LNCaP clone FGC (cell line): ENCODE data around the gene CYP39A1.

Experiments
- DNase-seq: peaks from one replicate; pipeline ENCODE4 v3.0.0-alpha.2; 2011; ENCODE audit warnings: low read depth
- H3K4me3 ChIP-seq: 2 replicates; pipeline ENCODE4 v1.5.1; 2011; ENCODE audit warnings: mild to moderate bottlenecking, low read depth, low read length, control low read depth
- CTCF ChIP-seq: IDR thresholded peaks from 2 replicates; pipeline ENCODE4 v1.5.1; 2012; ENCODE audit warnings: mild to moderate bottlenecking; ENCODE audit not compliant: control insufficient read depth, insufficient read depth; ENCODE audit errors: extremely low read depth

Gene CYP39A1

GRCh38 chr6:46509981-46510510 lies 142.6 kb downstream of the CYP39A1 start:
- TF ChIP-seq CTCF, result no peak
- H3K4me3 ChIP-seq, result no peak overlapping the region
- DNase-seq, result no peak

GRCh38 chr6:46509063-46509462 lies 143.6 kb downstream of the CYP39A1 start:
- no peak for DNase-seq
- no peak overlapping the region for H3K4me3 ChIP-seq
- TF ChIP-seq CTCF, result no peak

- TF ChIP-seq CTCF, result no peak
- no peak overlapping the region for H3K4me3 ChIP-seq
- DNase-seq, result no peak
Observed at GRCh38 chr6:46507426-46507825, 145.2 kb downstream of the CYP39A1 start.

- TF ChIP-seq CTCF, result no peak
- H3K4me3 ChIP-seq, result no peak overlapping the region
- no peak for DNase-seq
Observed at GRCh38 chr6:46505693-46506512, 146.7 kb downstream of the CYP39A1 start.

GRCh38 chr6:46504242-46504641 lies 148.4 kb downstream of the CYP39A1 start:
- no peak for TF ChIP-seq CTCF
- no peak overlapping the region for H3K4me3 ChIP-seq

GRCh38 chr6:46502486-46503119 lies 150.0 kb downstream of the CYP39A1 start:
- no peak overlapping the region for H3K4me3 ChIP-seq
- no peak for DNase-seq
- TF ChIP-seq CTCF, result no peak

More at GRCh38 chr6:46504242-46504641, 148.4 kb downstream of the CYP39A1 start:
- no peak for DNase-seq
